Epithelial cell of esophagus (primary cell): Measurements from ENCODE around the gene BST2.

Source experiments
- DNase-seq: peaks from one replicate; pipeline ENCODE4 v3.0.0; 2010; ENCODE audit warnings: low read depth
- H3K4me3 ChIP-seq: 2 replicates; pipeline ENCODE4 v1.5.1; 2011; ENCODE audit warnings: mild to moderate bottlenecking, low read length, control low read depth
- CTCF ChIP-seq: IDR thresholded peaks from 2 replicates; pipeline ENCODE4 v1.5.1; 2011; ENCODE audit warnings: low read depth, mild to moderate bottlenecking, low read length, control low read depth, inconsistent platforms; ENCODE audit not compliant: insufficient read depth; ENCODE audit errors: missing control alignments

Gene BST2

GRCh38 chr19:17389288-17389687, 16.1 kb downstream of the BST2 start:
- no peak for TF ChIP-seq CTCF
- no peak overlapping the region for H3K4me3 ChIP-seq
- DNase-seq: no peak

GRCh38 chr19:17385878-17386611, 19.4 kb downstream of the BST2 start:
- DNase-seq: peak; percentile 51
- H3K4me3 ChIP-seq: no peak overlapping the region
- TF ChIP-seq CTCF: peak; percentile 92

GRCh38 chr19:17380426-17381138, 24.8 kb downstream of the BST2 start:
- no peak for TF ChIP-seq CTCF
- no peak for DNase-seq

GRCh38 chr19:17379221-17379631, 26.2 kb downstream of the BST2 start:
- H3K4me3 ChIP-seq: no peak overlapping the region
- no peak for TF ChIP-seq CTCF
- no peak for DNase-seq

More at GRCh38 chr19:17380426-17381138, 24.8 kb downstream of the BST2 start:
- no peak overlapping the region for H3K4me3 ChIP-seq

- no peak for TF ChIP-seq CTCF
- no peak for DNase-seq
- H3K4me3 ChIP-seq: no peak overlapping the region
Measured at GRCh38 chr19:17378271-17378670, 27.2 kb downstream of the BST2 start.

GRCh38 chr19:17376935-17377600, 28.4 kb downstream of the BST2 start, which contains the start of gene PLVAP:
Gene PLVAP (minus strand): TSS chr19:17377342. CDS start chr19:17377288, 54 bp downstream.
- H3K4me3 ChIP-seq: no peak within 1 kb of the TSS
- TF ChIP-seq CTCF: no peak
- no peak for DNase-seq
